HepG2 (cell line): ENCODE measurements around the gene TIFAB. TPM values are rescaled to one million over a fixed set of nuclear protein-coding genes. Genes with fewer than 3 reads are reported as not detected.

Experiments used
- ATF3 ChIP-seq: sonication (generic); formaldehyde crosslinking; IDR thresholded peaks from 2 replicates; pipeline ENCODE4 v1.4.0; 2020; ENCODE audit warnings: missing genetic modification reagents
- FIP1L1 ChIP-seq: fragments of 200-400 bp; formaldehyde crosslinking; IDR thresholded peaks from 2 replicates; pipeline ENCODE4 v1.6.1; 2018; ENCODE audit warnings: low read depth, mild to moderate bottlenecking, low read length, moderate library complexity, borderline replicate concordance; ENCODE audit not compliant: insufficient read depth
- HDAC1 ChIP-seq: sonication (generic); formaldehyde crosslinking; IDR thresholded peaks from 2 replicates; pipeline ENCODE4 v1.5.1; 2020; ENCODE audit warnings: mild to moderate bottlenecking, missing genetic modification reagents
- MAX ChIP-seq: IDR thresholded peaks from 2 replicates; pipeline ENCODE4 v1.6.1; 2012; ENCODE audit warnings: inconsistent platforms
- NAIF1 ChIP-seq: sonication (generic); formaldehyde crosslinking; IDR thresholded peaks from 2 replicates; pipeline ENCODE4 v1.5.0; 2020; ENCODE audit warnings: mild to moderate bottlenecking, missing genetic modification reagents, borderline replicate concordance
- PAF1 ChIP-seq: IDR thresholded peaks from 2 replicates; pipeline ENCODE4 v1.6.1; 2016; ENCODE audit warnings: missing genetic modification reagents, missing compliant biosample characterization
- TBL1XR1 ChIP-seq: fragments of 150-350 bp; IDR thresholded peaks from 2 replicates; pipeline ENCODE4 v1.6.1; 2014; ENCODE audit warnings: borderline replicate concordance, low read length; ENCODE audit not compliant: partially characterized antibody
- THAP7 ChIP-seq: sonication (generic); formaldehyde crosslinking; IDR thresholded peaks from 2 replicates; pipeline ENCODE4 v1.8.1; 2023; ENCODE audit warnings: mild to moderate bottlenecking, missing genetic modification reagents
- TOE1 ChIP-seq: sonication (generic); formaldehyde crosslinking; IDR thresholded peaks from 2 replicates; pipeline ENCODE4 v1.4.0; 2020; ENCODE audit warnings: mild to moderate bottlenecking, missing genetic modification reagents
- ZNF263 ChIP-seq: sonication (generic); formaldehyde crosslinking; IDR thresholded peaks from 2 replicates; pipeline ENCODE4 v1.4.0; 2020; ENCODE audit warnings: missing genetic modification reagents
- ZNF292 ChIP-seq: sonication (generic); formaldehyde crosslinking; IDR thresholded peaks from 2 replicates; pipeline ENCODE4 v1.8.1; 2022; ENCODE audit warnings: mild to moderate bottlenecking, low read depth, missing genetic modification reagents, borderline replicate concordance
- ZNF430 ChIP-seq: sonication (generic); formaldehyde crosslinking; IDR thresholded peaks from 2 replicates; pipeline ENCODE4 v1.9.0; 2021; ENCODE audit warnings: mild to moderate bottlenecking, missing genetic modification reagents
- ZNF44 ChIP-seq: sonication (generic); formaldehyde crosslinking; IDR thresholded peaks from 2 replicates; pipeline ENCODE4 v1.5.1; 2020; ENCODE audit warnings: mild to moderate bottlenecking, missing genetic modification reagents
- polyA plus RNA-seq, 8 experiments: library from polyadenylated mRNA; depleted of rRNA in 3 of 8; stranded (reverse) in 7 of 8; unstranded in 1 of 8; fragments of >200 nt; fragmentation: Illumina TruSeq in 4 of 8; extraction: Trizol in 4 of 8; gene quantifications; 2 replicates each; pipeline versions ENCODE4 v1.2.1 to v1.2.3, GENCODE V29; 2011 to 2016; ENCODE audit warnings: low read depth in 4 of 8, missing spikeins in 1 of 8, mixed read lengths in 1 of 8; ENCODE audit not compliant: insufficient read depth in 1 of 8
- total RNA-seq, 5 experiments: library from RNA; depleted of rRNA; stranded (reverse); fragments of >200 nt; fragmentation: Illumina TruSeq; extraction: Trizol; gene quantifications; 2 replicates each; pipeline ENCODE4 v1.2.3, GENCODE V29; 2016; ENCODE audit warnings: low read depth in 1 of 5
- TF ChIP-seq, protein P1 (sequence below): sonication (generic); formaldehyde crosslinking; IDR thresholded peaks from 2 replicates; pipeline ENCODE4 v1.5.1; 2020; ENCODE audit warnings: missing genetic modification reagents, mild to moderate bottlenecking, borderline replicate concordance
- TF ChIP-seq, protein P2 (sequence below), 2 experiments: IDR thresholded peaks; 2 replicates each; pipeline ENCODE4 v1.6.1; 2011 to 2012; ENCODE audit warnings: low read length in 2 of 2, borderline replicate concordance in 1 of 2, low read depth in 1 of 2, mild to moderate bottlenecking in 1 of 2, moderate library complexity in 1 of 2
- TF ChIP-seq, protein P3 (sequence below): sonication (generic); formaldehyde crosslinking; IDR thresholded peaks from 2 replicates; pipeline ENCODE4 v1.8.0; 2022; ENCODE audit warnings: missing genetic modification reagents, mild to moderate bottlenecking, borderline replicate concordance
- TF ChIP-seq, protein P4 (sequence below): sonication (generic); formaldehyde crosslinking; IDR thresholded peaks from 2 replicates; pipeline ENCODE4 v1.4.0; 2020; ENCODE audit warnings: missing genetic modification reagents
- TF ChIP-seq, protein P5 (sequence below): sonication (generic); formaldehyde crosslinking; IDR thresholded peaks from 2 replicates; pipeline ENCODE4 v1.5.0; 2020; ENCODE audit warnings: missing genetic modification reagents

The TIFAB gene
- total and polyA plus RNA-seq, 2 of the 13 experiments (the other 11 are each of a cell fraction or from before 2014, with no cell fraction given), result not detected

GRCh38 chr5:135482381-135482933, 30.3 kb upstream of the TIFAB start (continued):
- TF ChIP-seq, protein P1, sequence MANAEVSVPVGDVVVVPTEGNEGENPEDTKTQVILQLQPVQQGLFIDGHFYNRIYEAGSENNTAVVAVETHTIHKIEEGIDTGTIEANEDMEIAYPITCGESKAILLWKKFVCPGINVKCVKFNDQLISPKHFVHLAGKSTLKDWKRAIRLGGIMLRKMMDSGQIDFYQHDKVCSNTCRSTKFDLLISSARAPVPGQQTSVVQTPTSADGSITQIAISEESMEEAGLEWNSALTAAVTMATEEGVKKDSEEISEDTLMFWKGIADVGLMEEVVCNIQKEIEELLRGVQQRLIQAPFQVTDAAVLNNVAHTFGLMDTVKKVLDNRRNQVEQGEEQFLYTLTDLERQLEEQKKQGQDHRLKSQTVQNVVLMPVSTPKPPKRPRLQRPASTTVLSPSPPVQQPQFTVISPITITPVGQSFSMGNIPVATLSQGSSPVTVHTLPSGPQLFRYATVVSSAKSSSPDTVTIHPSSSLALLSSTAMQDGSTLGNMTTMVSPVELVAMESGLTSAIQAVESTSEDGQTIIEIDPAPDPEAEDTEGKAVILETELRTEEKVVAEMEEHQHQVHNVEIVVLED (CRISPR knock-in tag), result no peak
- TF ChIP-seq TOE1 (CRISPR knock-in tag), result no peak
- peak; percentile 51 for TF ChIP-seq HDAC1 (CRISPR knock-in tag)
- TF ChIP-seq, protein P2, sequence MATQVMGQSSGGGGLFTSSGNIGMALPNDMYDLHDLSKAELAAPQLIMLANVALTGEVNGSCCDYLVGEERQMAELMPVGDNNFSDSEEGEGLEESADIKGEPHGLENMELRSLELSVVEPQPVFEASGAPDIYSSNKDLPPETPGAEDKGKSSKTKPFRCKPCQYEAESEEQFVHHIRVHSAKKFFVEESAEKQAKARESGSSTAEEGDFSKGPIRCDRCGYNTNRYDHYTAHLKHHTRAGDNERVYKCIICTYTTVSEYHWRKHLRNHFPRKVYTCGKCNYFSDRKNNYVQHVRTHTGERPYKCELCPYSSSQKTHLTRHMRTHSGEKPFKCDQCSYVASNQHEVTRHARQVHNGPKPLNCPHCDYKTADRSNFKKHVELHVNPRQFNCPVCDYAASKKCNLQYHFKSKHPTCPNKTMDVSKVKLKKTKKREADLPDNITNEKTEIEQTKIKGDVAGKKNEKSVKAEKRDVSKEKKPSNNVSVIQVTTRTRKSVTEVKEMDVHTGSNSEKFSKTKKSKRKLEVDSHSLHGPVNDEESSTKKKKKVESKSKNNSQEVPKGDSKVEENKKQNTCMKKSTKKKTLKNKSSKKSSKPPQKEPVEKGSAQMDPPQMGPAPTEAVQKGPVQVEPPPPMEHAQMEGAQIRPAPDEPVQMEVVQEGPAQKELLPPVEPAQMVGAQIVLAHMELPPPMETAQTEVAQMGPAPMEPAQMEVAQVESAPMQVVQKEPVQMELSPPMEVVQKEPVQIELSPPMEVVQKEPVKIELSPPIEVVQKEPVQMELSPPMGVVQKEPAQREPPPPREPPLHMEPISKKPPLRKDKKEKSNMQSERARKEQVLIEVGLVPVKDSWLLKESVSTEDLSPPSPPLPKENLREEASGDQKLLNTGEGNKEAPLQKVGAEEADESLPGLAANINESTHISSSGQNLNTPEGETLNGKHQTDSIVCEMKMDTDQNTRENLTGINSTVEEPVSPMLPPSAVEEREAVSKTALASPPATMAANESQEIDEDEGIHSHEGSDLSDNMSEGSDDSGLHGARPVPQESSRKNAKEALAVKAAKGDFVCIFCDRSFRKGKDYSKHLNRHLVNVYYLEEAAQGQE (IDR thresholded peaks at IDR 0.05; ENCODE audit: borderline replicate concordance in 1 of 2, low read depth in 1 of 2, low read length in 2 of 2), result peak in 1 of 2 experiments; percentile 49; a peak in 1 of 4 replicates
- peak; percentile 95; the same call in 1 of the 2 replicates for TF ChIP-seq ZNF292 (CRISPR knock-in tag)
- TF ChIP-seq, protein P3, sequence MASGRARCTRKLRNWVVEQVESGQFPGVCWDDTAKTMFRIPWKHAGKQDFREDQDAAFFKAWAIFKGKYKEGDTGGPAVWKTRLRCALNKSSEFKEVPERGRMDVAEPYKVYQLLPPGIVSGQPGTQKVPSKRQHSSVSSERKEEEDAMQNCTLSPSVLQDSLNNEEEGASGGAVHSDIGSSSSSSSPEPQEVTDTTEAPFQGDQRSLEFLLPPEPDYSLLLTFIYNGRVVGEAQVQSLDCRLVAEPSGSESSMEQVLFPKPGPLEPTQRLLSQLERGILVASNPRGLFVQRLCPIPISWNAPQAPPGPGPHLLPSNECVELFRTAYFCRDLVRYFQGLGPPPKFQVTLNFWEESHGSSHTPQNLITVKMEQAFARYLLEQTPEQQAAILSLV (CRISPR knock-in tag), result no peak
- TF ChIP-seq, protein P4, sequence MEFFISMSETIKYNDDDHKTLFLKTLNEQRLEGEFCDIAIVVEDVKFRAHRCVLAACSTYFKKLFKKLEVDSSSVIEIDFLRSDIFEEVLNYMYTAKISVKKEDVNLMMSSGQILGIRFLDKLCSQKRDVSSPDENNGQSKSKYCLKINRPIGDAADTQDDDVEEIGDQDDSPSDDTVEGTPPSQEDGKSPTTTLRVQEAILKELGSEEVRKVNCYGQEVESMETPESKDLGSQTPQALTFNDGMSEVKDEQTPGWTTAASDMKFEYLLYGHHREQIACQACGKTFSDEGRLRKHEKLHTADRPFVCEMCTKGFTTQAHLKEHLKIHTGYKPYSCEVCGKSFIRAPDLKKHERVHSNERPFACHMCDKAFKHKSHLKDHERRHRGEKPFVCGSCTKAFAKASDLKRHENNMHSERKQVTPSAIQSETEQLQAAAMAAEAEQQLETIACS, result no peak
- TF ChIP-seq ATF3 (CRISPR knock-in tag), result peak; percentile 67; the same call in 1 of the 2 replicates
- TF ChIP-seq ZNF263 (CRISPR knock-in tag), result no peak
- no peak for TF ChIP-seq ZNF44 (CRISPR knock-in tag)
- no peak for TF ChIP-seq TBL1XR1
- TF ChIP-seq PAF1 (CRISPR knock-in tag), result no peak
- TF ChIP-seq, protein P5, sequence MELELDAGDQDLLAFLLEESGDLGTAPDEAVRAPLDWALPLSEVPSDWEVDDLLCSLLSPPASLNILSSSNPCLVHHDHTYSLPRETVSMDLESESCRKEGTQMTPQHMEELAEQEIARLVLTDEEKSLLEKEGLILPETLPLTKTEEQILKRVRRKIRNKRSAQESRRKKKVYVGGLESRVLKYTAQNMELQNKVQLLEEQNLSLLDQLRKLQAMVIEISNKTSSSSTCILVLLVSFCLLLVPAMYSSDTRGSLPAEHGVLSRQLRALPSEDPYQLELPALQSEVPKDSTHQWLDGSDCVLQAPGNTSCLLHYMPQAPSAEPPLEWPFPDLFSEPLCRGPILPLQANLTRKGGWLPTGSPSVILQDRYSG (CRISPR knock-in tag), result no peak
- no peak for TF ChIP-seq THAP7 (CRISPR knock-in tag)
- peak; percentile 62; the same call in 1 of the 2 replicates for TF ChIP-seq MAX
- TF ChIP-seq ZNF430, result peak; percentile 52; the same call in 1 of the 2 replicates
- TF ChIP-seq FIP1L1, result no peak
- TF ChIP-seq NAIF1 (CRISPR knock-in tag), result no peak
